Gastroesophageal sphincter (tissue), 4 donors: ENCODE results near the gene TRIM7. TPM values are rescaled to one million over a fixed set of nuclear protein-coding genes. Genes with fewer than 3 reads are reported as not detected.

Experiments
- ATAC-seq: fragments of 150-250 bp; one replicate; pipeline ENCODE4 v1.9.1; 2016; ENCODE audit warnings: mild to moderate bottlenecking, moderate library complexity
- H3K27ac ChIP-seq, 4 donors: fragments of 200-600 bp; sonication (generic) in 3 of 4; 1 replicate in 3 of 4; 2 replicates in 1 of 4; pipeline ENCODE4 v1.5.1; 2016 to 2019
- H3K27me3 ChIP-seq: fragments of 200-600 bp; sonication (generic); one replicate; pipeline ENCODE4 v1.5.1; 2019
- H3K36me3 ChIP-seq, 2 donors: fragments of 200-600 bp; sonication (generic); one replicate each; pipeline ENCODE4 v1.5.1; 2019; ENCODE audit warnings: control low read depth in 1 of 2
- H3K4me1 ChIP-seq, 3 donors: fragments of 200-600 bp; sonication (generic); 1 replicate in 2 of 3; 2 replicates in 1 of 3; pipeline ENCODE4 v1.5.1; 2016 to 2019; ENCODE audit warnings: control low read depth in 2 of 3
- H3K4me3 ChIP-seq, 2 donors: fragments of 200-600 bp; sonication (generic); one replicate each; pipeline ENCODE4 v1.5.1; 2019; ENCODE audit warnings: mild to moderate bottlenecking in 1 of 2, moderate library complexity in 1 of 2
- H3K9me3 ChIP-seq, 3 donors: fragments of 200-600 bp; sonication (generic); one replicate each; pipeline ENCODE4 v1.5.1; 2017 to 2019; ENCODE audit warnings: control low read depth in 2 of 3
- EP300 ChIP-seq: sonication (generic); formaldehyde crosslinking; IDR thresholded peaks from one replicate; pipeline ENCODE4 v1.6.1; 2017; ENCODE audit warnings: antibody characterized with exemption, mild to moderate bottlenecking
- POLR2A ChIP-seq, 2 donors: fragments of 450-650 bp; IDR thresholded peaks; one replicate each; pipeline ENCODE4 v1.6.1; 2017; ENCODE audit warnings: antibody characterized with exemption in 2 of 2, mild to moderate bottlenecking in 2 of 2, moderate library complexity in 1 of 2
- POLR2AphosphoS5 ChIP-seq: sonication (generic); formaldehyde crosslinking; IDR thresholded peaks from one replicate; pipeline ENCODE4 v1.6.1; 2017; ENCODE audit warnings: antibody characterized with exemption
- WGBS, 2 donors: methylation state at CpG; one replicate each; pipeline ENCODE4 v1.1.5; 2018; ENCODE audit warnings: low coverage in 1 of 2; 5-methylcytosine and 5-hydroxymethylcytosine counted together
- total RNA-seq, 4 donors: library from RNA; depleted of rRNA; stranded (reverse); fragments of >200 nt; gene quantifications; one replicate each; pipeline ENCODE4 v1.1.0, GENCODE V29; 2016
- TF ChIP-seq, protein P1 (sequence below), 4 experiments: fragments of 200-600 bp in 2 of 4; fragments of 450-650 bp in 2 of 4; sonication (generic) in 1 of 4; IDR thresholded peaks; one replicate each; pipeline ENCODE4 v1.5.1; 2017 to 2019; ENCODE audit warnings: antibody characterized with exemption in 4 of 4, mild to moderate bottlenecking in 2 of 4, moderate library complexity in 2 of 4

The TRIM7 gene
- total RNA-seq, 4 donors from 2014 or later = 3.0 to 11.0 (median 4.7) TPM

GRCh38 chr5:181243564-181244343 lies 38.8 kb upstream of the TRIM7 start, which contains the start of gene RACK1:
Gene RACK1 (minus strand): TSS chr5:181243906. CDS start chr5:181243800, 106 bp downstream.
- Histone ChIP-seq H3K36me3 (peaks cover 0 to 34% of the 10 kb centered on the region in 2 donors), H3K9me3 (no peaks in the 10 kb centered on the region), H3K4me1 (peaks cover 0 to 75% (median 30%) of the 10 kb centered on the region in 3 donors), H3K4me3 (peak within 1 kb of the TSS; percentile 53 to 79), H3K27ac (peak within 1 kb of the TSS; percentile 15 to 97 (median 94)), H3K27me3 (no peaks in the 10 kb centered on the region)
- ATAC-seq = peak; percentile 76
- WGBS, 2 donors = 0% methylated on average over 18 to 22 of the region's 50 CpGs
- TF ChIP-seq EP300 (no peak), POLR2AphosphoS5 (peak; percentile 82), POLR2A (IDR thresholded peaks at IDR 0.05) (peak; percentile 65 to 66)
- TF ChIP-seq, protein P1, sequence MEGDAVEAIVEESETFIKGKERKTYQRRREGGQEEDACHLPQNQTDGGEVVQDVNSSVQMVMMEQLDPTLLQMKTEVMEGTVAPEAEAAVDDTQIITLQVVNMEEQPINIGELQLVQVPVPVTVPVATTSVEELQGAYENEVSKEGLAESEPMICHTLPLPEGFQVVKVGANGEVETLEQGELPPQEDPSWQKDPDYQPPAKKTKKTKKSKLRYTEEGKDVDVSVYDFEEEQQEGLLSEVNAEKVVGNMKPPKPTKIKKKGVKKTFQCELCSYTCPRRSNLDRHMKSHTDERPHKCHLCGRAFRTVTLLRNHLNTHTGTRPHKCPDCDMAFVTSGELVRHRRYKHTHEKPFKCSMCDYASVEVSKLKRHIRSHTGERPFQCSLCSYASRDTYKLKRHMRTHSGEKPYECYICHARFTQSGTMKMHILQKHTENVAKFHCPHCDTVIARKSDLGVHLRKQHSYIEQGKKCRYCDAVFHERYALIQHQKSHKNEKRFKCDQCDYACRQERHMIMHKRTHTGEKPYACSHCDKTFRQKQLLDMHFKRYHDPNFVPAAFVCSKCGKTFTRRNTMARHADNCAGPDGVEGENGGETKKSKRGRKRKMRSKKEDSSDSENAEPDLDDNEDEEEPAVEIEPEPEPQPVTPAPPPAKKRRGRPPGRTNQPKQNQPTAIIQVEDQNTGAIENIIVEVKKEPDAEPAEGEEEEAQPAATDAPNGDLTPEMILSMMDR (IDR thresholded peaks at IDR 0.05) = no peak

- H3K27ac ChIP-seq = peak overlapping the region; percentile 15 to 97 (median 94)
- no peaks in the 10 kb centered on the region for H3K27me3 ChIP-seq
- WGBS, 2 donors = 0 to 1% methylated on average over 1 to 20 of the region's 25 CpGs
- TF ChIP-seq EP300 = no peak
- TF ChIP-seq, protein P1 (IDR thresholded peaks at IDR 0.05) = no peak
- no peak for TF ChIP-seq POLR2AphosphoS5
- no peak for ATAC-seq
- peak overlapping the region; percentile 53 to 79 for H3K4me3 ChIP-seq
- peaks cover 0 to 41% of the 10 kb centered on the region in 2 donors for H3K36me3 ChIP-seq
- peaks cover 0 to 71% (median 23%) of the 10 kb centered on the region in 3 donors for H3K4me1 ChIP-seq
- H3K9me3 ChIP-seq = no peaks in the 10 kb centered on the region
Measured at GRCh38 chr5:181243018-181243563, 38.1 kb upstream of the TRIM7 start.

DNA sequence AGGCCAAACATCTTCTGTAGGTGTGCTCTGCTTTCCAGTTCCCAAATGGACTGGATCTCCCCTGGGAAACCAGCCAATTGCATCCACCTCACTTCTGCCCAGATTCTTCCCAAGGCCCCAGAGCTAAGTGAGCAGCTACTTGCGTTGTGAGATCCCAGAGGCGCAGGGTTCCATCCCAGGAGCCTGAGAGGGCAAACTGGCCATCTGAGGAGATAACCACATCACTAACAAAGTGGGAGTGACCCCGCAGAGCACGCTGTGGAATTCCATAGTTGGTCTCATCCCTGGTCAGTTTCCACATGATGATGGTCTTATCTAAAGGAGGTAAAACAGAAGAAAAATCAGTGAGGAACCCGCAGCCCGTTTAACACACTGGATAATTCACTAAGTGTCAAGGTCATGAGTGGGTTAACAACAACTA lies 37.0 kb upstream of the TRIM7 start:
- Histone ChIP-seq H3K27me3 (no peaks in the 10 kb centered on the region), H3K9me3 (no peaks in the 10 kb centered on the region), H3K4me1 (peaks cover 0 to 66% (median 18%) of the 10 kb centered on the region in 3 donors), H3K4me3 (peak overlapping the region; percentile 53 to 79), H3K27ac (peak overlapping the region in 3 of 4 donors; percentile 93 to 97 (median 94)), H3K36me3 (peaks cover 0 to 52% of the 10 kb centered on the region in 2 donors)
- TF ChIP-seq POLR2A (IDR thresholded peaks at IDR 0.05) (no peak), POLR2AphosphoS5 (no peak), EP300 (no peak)
- TF ChIP-seq, protein P1 (IDR thresholded peaks at IDR 0.05) = no peak
- no peak for ATAC-seq
- WGBS, 2 donors = 5 to 47% methylated on average over 2 to 3 of the region's 6 CpGs

- 11 to 62% methylated on average over 4 to 6 of the region's 6 CpGs for WGBS, 2 donors
- TF ChIP-seq, protein P1 (IDR thresholded peaks at IDR 0.05) = no peak
- TF ChIP-seq POLR2A (IDR thresholded peaks at IDR 0.05) (no peak), POLR2AphosphoS5 (no peak), EP300 (no peak)
- H3K9me3 ChIP-seq = no peaks in the 10 kb centered on the region
- peak overlapping the region in 3 of 4 donors; percentile 93 to 97 (median 94) for H3K27ac ChIP-seq
- H3K36me3 ChIP-seq = peaks cover 0 to 57% of the 10 kb centered on the region in 2 donors
- peak overlapping the region in 1 of 2 donors; percentile 79 for H3K4me3 ChIP-seq
- peaks cover 0 to 63% (median 18%) of the 10 kb centered on the region in 3 donors for H3K4me1 ChIP-seq
- no peaks in the 10 kb centered on the region for H3K27me3 ChIP-seq
- no peak for ATAC-seq
Measured at GRCh38 chr5:181241393-181241975, 36.5 kb upstream of the TRIM7 start.
